CD8-positive, alpha-beta memory T cell (primary cell): ENCODE measurements around the gene CALR3. TPM values are rescaled to one million over a fixed set of nuclear protein-coding genes. Genes with fewer than 3 reads are reported as not detected.
"Not testable (repeated sequence)": the region's sequence is repeated elsewhere in the genome, so short reads cannot be mapped to it uniquely, and the experiment has no call there.

ENCODE experiments used
- CTCF ChIA-PET: fragments of 350-600 bp; sonication (Branson Sonifier 250); formaldehyde crosslinking; loops from one replicate; lab custom pipeline; 2021; ENCODE audit warnings: antibody characterized with exemption; lab: Charles Lee
- POLR2A ChIA-PET: fragments of 350-600 bp; sonication (Branson Sonifier 250); formaldehyde crosslinking; loops from one replicate; lab custom pipeline; 2021; ENCODE audit warnings: antibody characterized with exemption; lab: Charles Lee
- DNase-seq, 5 donors: peaks; one replicate each; pipeline versions ENCODE4 v3.0.0 to v3.0.0-alpha.2; 2020 to 2022; ENCODE audit warnings: mixed read lengths in 1 of 5
- H3K27ac ChIP-seq: one replicate; pipeline ENCODE4 v1.7.0; 2013; ENCODE audit warnings: low read depth, mild to moderate bottlenecking, low read length, moderate library complexity
- H3K27me3 ChIP-seq: 2 replicates; pipeline ENCODE4 v1.7.0; 2013; ENCODE audit warnings: low read length, mild to moderate bottlenecking; ENCODE audit not compliant: insufficient read depth, poor library complexity, severe bottlenecking
- H3K36me3 ChIP-seq: 2 replicates; pipeline ENCODE4 v1.7.0; 2013; ENCODE audit warnings: mild to moderate bottlenecking, low read length, moderate library complexity; ENCODE audit not compliant: insufficient read depth
- H3K4me1 ChIP-seq: 2 replicates; pipeline ENCODE4 v1.7.0; 2013; ENCODE audit warnings: mild to moderate bottlenecking, low read length, moderate library complexity; ENCODE audit not compliant: insufficient read depth
- H3K4me3 ChIP-seq: 2 replicates; pipeline ENCODE4 v1.7.0; 2013; ENCODE audit warnings: mild to moderate bottlenecking, low read length
- H3K9me3 ChIP-seq: 2 replicates; pipeline ENCODE4 v1.7.0; 2013; ENCODE audit warnings: mild to moderate bottlenecking, low read length
- H3K27ac Mint-ChIP-seq, 8 donors: one replicate each; pipeline ENCODE4 v1.8.0; 2020 to 2021; ENCODE audit warnings: mixed read lengths in 8 of 8, mild to moderate bottlenecking in 6 of 8, inconsistent platforms in 3 of 8, moderate library complexity in 3 of 8
- H3K27me3 Mint-ChIP-seq, 2 donors: one replicate each; pipeline ENCODE4 v1.8.0; 2020 to 2021; ENCODE audit warnings: mixed read lengths in 2 of 2, mild to moderate bottlenecking in 1 of 2, moderate library complexity in 1 of 2
- H3K36me3 Mint-ChIP-seq, 3 donors: one replicate each; pipeline ENCODE4 v1.8.0; 2020 to 2021; ENCODE audit warnings: mixed read lengths in 3 of 3, inconsistent platforms in 1 of 3, mild to moderate bottlenecking in 1 of 3
- H3K4me1 Mint-ChIP-seq, 3 donors: one replicate each; pipeline ENCODE4 v1.8.0; 2020 to 2021; ENCODE audit warnings: mixed read lengths in 3 of 3, inconsistent platforms in 1 of 3, mild to moderate bottlenecking in 1 of 3
- H3K4me3 Mint-ChIP-seq, 7 donors: one replicate each; pipeline ENCODE4 v1.8.0; 2020 to 2021; ENCODE audit warnings: mixed read lengths in 7 of 7, mild to moderate bottlenecking in 6 of 7, moderate library complexity in 4 of 7, inconsistent platforms in 2 of 7
- H3K9me3 Mint-ChIP-seq, 5 donors: one replicate each; pipeline ENCODE4 v1.8.0; 2020 to 2022; ENCODE audit warnings: mixed read lengths in 5 of 5, mild to moderate bottlenecking in 3 of 5, moderate library complexity in 2 of 5, inconsistent platforms in 1 of 5
- polyA plus RNA-seq: library from polyadenylated mRNA; unstranded; fragments of 300-500 nt; fragmentation: Illumina TruSeq; gene quantifications from one replicate; pipeline ENCODE4 v1.2.3, GENCODE V29; 2021
- total RNA-seq, 2 experiments: library from RNA; stranded (reverse); gene quantifications; one replicate each; pipeline ENCODE4 v1.2.3, GENCODE V29; 2021

The CALR3 gene
- total and polyA plus RNA-seq, 3 experiments from 2014 or later, result not detected

GRCh38 chr19:16497042-16497441 lies 1.1 kb upstream of the CALR3 start:
- no peaks in the 10 kb centered on the region for H3K9me3 ChIP-seq
- Mint-ChIP-seq H3K27me3 (no peaks in the 10 kb centered on the region), H3K4me3 (peak overlapping the region; percentile 15 to 91 (median 52)), H3K4me1 (peaks cover 13 to 22% (median 20%) of the 10 kb centered on the region in 3 donors), H3K36me3 (peaks cover 4 to 6% (median 4%) of the 10 kb centered on the region in 3 donors), H3K27ac (peak overlapping the region in 2 of 8 donors; percentile 43 to 84), H3K9me3 (no peaks in the 10 kb centered on the region)
- POLR2A ChIA-PET, result interaction anchor here (0.6 kb wide), 1 partner anchor 1108 kb away, joined by 4 read pairs; no protein-coding TSS in a partner anchor
- no peak for DNase-seq
- no peak overlapping the region for H3K27ac ChIP-seq
- CTCF ChIA-PET, result interaction anchor here (0.6 kb wide), 1 partner anchor 135 kb away, joined by 3 read pairs; no protein-coding TSS in a partner anchor
- H3K27me3 ChIP-seq, result no peaks in the 10 kb centered on the region
- no peaks in the 10 kb centered on the region for H3K36me3 ChIP-seq
- H3K4me3 ChIP-seq, result no peak overlapping the region
- H3K4me1 ChIP-seq, result peaks cover 10% of the 10 kb centered on the region

- Histone ChIP-seq H3K27ac (peak overlapping the region; percentile 64), H3K9me3 (no peaks in the 10 kb centered on the region), H3K36me3 (no peaks in the 10 kb centered on the region), H3K27me3 (no peaks in the 10 kb centered on the region), H3K4me1 (peaks cover 10% of the 10 kb centered on the region), H3K4me3 (peak overlapping the region; percentile 79)
- no peak for DNase-seq
- Mint-ChIP-seq H3K4me3 (peak overlapping the region; percentile 76 to 94 (median 91)), H3K36me3 (peaks cover 4 to 6% (median 4%) of the 10 kb centered on the region in 3 donors), H3K9me3 (no peaks in the 10 kb centered on the region), H3K4me1 (peaks cover 13 to 22% (median 20%) of the 10 kb centered on the region in 3 donors), H3K27ac (peak overlapping the region; percentile 28 to 96 (median 93)), H3K27me3 (no peaks in the 10 kb centered on the region)
- ChIA-PET CTCF (interaction anchor here (0.6 to 1.0 kb wide), 3 partner anchors 54 to 251 kb away, joined by 3 read pairs; no protein-coding TSS in a partner anchor), POLR2A (interaction anchor here (0.6 to 1.2 kb wide), 2 partner anchors 88 to 1108 kb away, joined by 3 to 4 read pairs; no protein-coding TSS in a partner anchor)
Observed at GRCh38 chr19:16496613-16496983, 631 bp upstream of the CALR3 start.

- H3K36me3 Mint-ChIP-seq, H3K4me3 Mint-ChIP-seq, H3K36me3 ChIP-seq, H3K9me3 Mint-ChIP-seq, H3K9me3 ChIP-seq, H3K4me1 ChIP-seq, H3K27ac Mint-ChIP-seq, H3K4me3 ChIP-seq, DNase-seq, H3K27ac ChIP-seq, H3K4me1 Mint-ChIP-seq, CTCF ChIA-PET, H3K27me3 Mint-ChIP-seq, H3K27me3 ChIP-seq: not testable (repeated sequence)
- POLR2A ChIA-PET, result interaction anchor here (0.6 kb wide), 1 partner anchor 59 kb away, joined by 3 read pairs; no protein-coding TSS in a partner anchor
Observed at GRCh38 chr19:16486476-16486875, 9.5 kb downstream of the CALR3 start.

- H3K9me3 Mint-ChIP-seq, result no peaks in the 10 kb centered on the region
- ChIA-PET POLR2A (no interaction called here), CTCF (no interaction called here)
- H3K4me1 ChIP-seq, result no peaks in the 10 kb centered on the region
- peaks cover 0 to 3% of the 10 kb centered on the region in 2 donors for H3K27me3 Mint-ChIP-seq
- H3K4me1 Mint-ChIP-seq, result no peaks in the 10 kb centered on the region
- no peak overlapping the region for H3K4me3 Mint-ChIP-seq
- H3K36me3 ChIP-seq, result no peaks in the 10 kb centered on the region
- H3K27me3 ChIP-seq, result no peaks in the 10 kb centered on the region
- no peak overlapping the region for H3K27ac Mint-ChIP-seq
- no peaks in the 10 kb centered on the region for H3K36me3 Mint-ChIP-seq
- H3K27ac ChIP-seq, result no peak overlapping the region
- no peak for DNase-seq
- H3K9me3 ChIP-seq, result no peaks in the 10 kb centered on the region
- no peak overlapping the region for H3K4me3 ChIP-seq
Observed at GRCh38 chr19:16482745-16483144, 13.2 kb downstream of the CALR3 start.

DNA sequence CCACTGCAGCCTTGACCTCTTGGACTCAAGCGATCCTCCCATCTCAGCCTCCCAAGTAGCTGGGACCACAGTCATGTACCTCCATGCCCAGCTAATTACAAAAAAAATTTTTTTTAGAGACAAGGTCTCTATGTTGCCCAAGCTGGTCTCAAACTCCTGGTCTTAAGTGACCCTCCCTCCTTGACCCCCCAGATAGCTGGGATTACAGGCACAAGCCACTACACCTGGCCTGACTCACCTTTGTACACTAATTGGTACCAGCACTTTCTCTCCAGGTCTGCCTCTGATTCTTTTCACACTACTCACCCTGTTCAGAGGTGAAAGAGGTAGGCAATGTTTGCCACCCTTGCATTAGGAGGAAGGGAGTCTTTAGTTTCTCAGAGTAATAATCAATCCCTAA lies 18.7 kb downstream of the CALR3 start:
- Mint-ChIP-seq H3K9me3 (no peaks in the 10 kb centered on the region), H3K4me1 (no peaks in the 10 kb centered on the region), H3K4me3 (peak overlapping the region in 1 of 7 donors; percentile 28), H3K27ac (peak overlapping the region in 2 of 8 donors; percentile 29 to 62), H3K36me3 (no peaks in the 10 kb centered on the region), H3K27me3 (no peaks in the 10 kb centered on the region)
- Histone ChIP-seq H3K36me3 (no peaks in the 10 kb centered on the region), H3K4me3 (no peak overlapping the region), H3K9me3 (no peaks in the 10 kb centered on the region), H3K27ac (no peak overlapping the region), H3K4me1 (no peaks in the 10 kb centered on the region), H3K27me3 (no peaks in the 10 kb centered on the region)
- CTCF ChIA-PET, result interaction anchor here (0.5 kb wide), 1 partner anchor 83 kb away, joined by 3 read pairs; no protein-coding TSS in a partner anchor
- no peak for DNase-seq
- POLR2A ChIA-PET, result no interaction called here

DNA sequence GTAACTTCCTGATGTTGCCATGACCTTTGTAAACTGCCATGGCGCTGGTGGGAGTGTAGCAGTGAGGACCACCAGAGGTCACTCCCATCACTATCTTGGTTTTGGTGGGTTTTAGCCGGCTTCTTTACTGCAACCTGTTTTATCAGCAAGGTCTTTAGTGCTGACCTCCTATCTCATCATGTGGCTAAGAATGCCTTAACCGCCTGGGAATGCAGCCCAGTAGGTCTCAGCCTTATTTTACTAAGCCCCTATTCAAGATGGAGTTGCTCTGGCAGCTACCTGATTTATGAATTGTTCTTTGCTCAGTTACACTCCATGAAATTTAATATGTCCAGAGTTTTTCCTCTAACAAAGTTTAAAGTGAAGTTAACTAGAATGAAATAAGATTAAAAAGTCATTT lies 19.6 kb downstream of the CALR3 start:
- no peaks in the 10 kb centered on the region for H3K27me3 ChIP-seq
- no peaks in the 10 kb centered on the region for H3K4me1 ChIP-seq
- Mint-ChIP-seq H3K9me3 (no peaks in the 10 kb centered on the region), H3K4me1 (no peaks in the 10 kb centered on the region), H3K36me3 (no peaks in the 10 kb centered on the region), H3K27me3 (no peaks in the 10 kb centered on the region), H3K4me3 (no peak overlapping the region), H3K27ac (no peak overlapping the region)
- CTCF ChIA-PET, result no interaction called here
- POLR2A ChIA-PET, result no interaction called here
- H3K27ac ChIP-seq, result no peak overlapping the region
- DNase-seq, result no peak
- H3K36me3 ChIP-seq, result no peaks in the 10 kb centered on the region
- H3K4me3 ChIP-seq, result no peak overlapping the region
- no peaks in the 10 kb centered on the region for H3K9me3 ChIP-seq

DNA sequence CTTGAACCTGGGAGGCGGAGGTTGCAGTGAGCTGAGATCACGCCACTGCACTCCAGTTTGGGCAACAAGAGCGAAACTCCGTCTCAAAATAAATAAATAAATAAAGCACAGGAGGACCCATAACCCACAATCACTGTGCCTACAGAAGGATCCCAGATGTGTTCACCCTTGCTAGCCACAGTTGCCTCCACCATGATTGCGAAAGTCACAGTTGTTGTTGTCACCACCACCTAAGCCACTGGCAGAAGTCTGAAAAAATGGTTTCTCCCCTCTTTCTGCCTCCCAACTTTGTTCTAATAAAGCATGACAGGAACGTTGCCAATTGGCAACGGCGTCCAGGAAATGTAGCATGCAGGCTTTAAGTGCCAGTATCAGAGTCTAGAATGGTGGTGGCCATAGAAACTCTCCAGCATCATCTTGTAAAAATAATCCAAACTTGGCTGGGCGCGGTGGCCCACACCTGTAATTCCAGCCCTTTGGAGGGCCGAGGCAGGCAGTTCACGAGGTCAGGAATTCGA lies 22.0 kb downstream of the CALR3 start:
- Mint-ChIP-seq H3K36me3 (peaks cover 0 to 3% (median 0%) of the 10 kb centered on the region in 3 donors), H3K4me1 (peaks cover 18 to 24% (median 22%) of the 10 kb centered on the region in 3 donors), H3K9me3 (no peaks in the 10 kb centered on the region), H3K4me3 (peak overlapping the region in 6 of 7 donors; percentile 28 to 68 (median 44)), H3K27me3 (no peaks in the 10 kb centered on the region), H3K27ac (no peak overlapping the region)
- H3K27ac ChIP-seq, result no peak overlapping the region
- H3K27me3 ChIP-seq, result no peaks in the 10 kb centered on the region
- ChIA-PET POLR2A (no interaction called here), CTCF (no interaction called here)
- no peaks in the 10 kb centered on the region for H3K36me3 ChIP-seq
- no peak overlapping the region for H3K4me3 ChIP-seq
- peaks cover 16% of the 10 kb centered on the region for H3K4me1 ChIP-seq
- no peaks in the 10 kb centered on the region for H3K9me3 ChIP-seq
- DNase-seq, result no peak

DNA sequence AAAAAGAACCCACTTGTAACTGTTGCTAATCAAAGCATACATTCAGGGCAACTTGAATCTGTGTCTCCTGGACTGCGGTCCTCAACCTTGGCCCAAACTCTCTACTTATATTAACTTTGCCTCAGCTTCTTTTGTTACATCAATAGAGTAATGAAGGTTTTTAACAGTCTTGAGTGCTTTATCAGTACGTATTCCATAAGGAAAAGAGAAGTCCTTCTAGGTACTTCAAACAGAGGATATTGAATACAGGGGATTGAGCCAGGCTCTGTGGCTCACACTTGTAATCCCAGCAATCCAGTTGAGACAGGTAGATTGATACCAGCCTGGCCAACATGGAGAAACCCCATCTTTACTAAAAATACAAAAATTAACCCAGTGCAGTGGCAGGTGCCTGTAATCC lies 23.0 kb downstream of the CALR3 start:
- no peaks in the 10 kb centered on the region for H3K9me3 ChIP-seq
- H3K27me3 Mint-ChIP-seq, result no peaks in the 10 kb centered on the region
- H3K27ac ChIP-seq, result no peak overlapping the region
- H3K36me3 ChIP-seq, result no peaks in the 10 kb centered on the region
- peaks cover 16% of the 10 kb centered on the region for H3K4me1 ChIP-seq
- H3K4me3 ChIP-seq, result no peak overlapping the region
- H3K36me3 Mint-ChIP-seq, result peaks cover 0 to 4% (median 1%) of the 10 kb centered on the region in 3 donors
- H3K4me3 Mint-ChIP-seq, result peak overlapping the region; percentile 41 to 87 (median 74)
- peak overlapping the region in 4 of 8 donors; percentile 29 to 77 (median 70) for H3K27ac Mint-ChIP-seq
- H3K9me3 Mint-ChIP-seq, result no peaks in the 10 kb centered on the region
- ChIA-PET POLR2A (no interaction called here), CTCF (no interaction called here)
- DNase-seq, result no peak
- no peaks in the 10 kb centered on the region for H3K27me3 ChIP-seq
- H3K4me1 Mint-ChIP-seq, result peaks cover 25 to 32% (median 30%) of the 10 kb centered on the region in 3 donors
